Body of pancreas (tissue), 4 donors: ENCODE data around the gene DCDC2C. TPM values are rescaled to one million over a fixed set of nuclear protein-coding genes. Genes with fewer than 3 reads are reported as not detected.

Experiments
- ATAC-seq: fragments of 150-250 bp; one replicate; pipeline ENCODE4 v1.9.1; 2016
- DNase-seq, 4 donors: peaks; one replicate each; pipeline ENCODE4 v3.0.0-alpha.2; 2019
- H3K27ac ChIP-seq, 4 donors: fragments of 200-600 bp; sonication (generic); 1 replicate in 3 of 4; 2 replicates in 1 of 4; pipeline versions ENCODE4 v1.5.1 to v1.6.1; 2016 to 2019; ENCODE audit warnings: mild to moderate bottlenecking in 1 of 4, mixed read lengths in 1 of 4, moderate library complexity in 1 of 4
- H3K27me3 ChIP-seq, 2 donors: fragments of 200-600 bp; sonication (generic); one replicate each; pipeline ENCODE4 v1.6.0; 2016; ENCODE audit warnings: mild to moderate bottlenecking in 1 of 2
- H3K36me3 ChIP-seq, 2 donors: fragments of 200-600 bp; sonication (generic); replicated peaks in 1 of 2; 2 replicates each; pipeline ENCODE4 v1.5.1; 2016; ENCODE audit warnings: low read depth in 2 of 2; ENCODE audit not compliant: insufficient read depth in 1 of 2
- H3K4me1 ChIP-seq: fragments of 200-600 bp; sonication (generic); one replicate; pipeline ENCODE4 v1.6.0; 2016
- H3K4me3 ChIP-seq, 2 donors: fragments of 200-600 bp; sonication (generic); 1 replicate in 1 of 2; 2 replicates in 1 of 2; pipeline ENCODE4 v1.5.1; 2016 to 2019
- H3K9me3 ChIP-seq, 3 donors: fragments of 200-600 bp; sonication (generic); 1 replicate in 2 of 3; 2 replicates in 1 of 3; pipeline ENCODE4 v1.5.1; 2016
- CTCF ChIP-seq, 7 experiments: fragments of 450-650 bp in 4 of 7; fragments of 200-600 bp in 3 of 7; sonication (generic) in 3 of 7; IDR thresholded peaks; one replicate each; pipeline ENCODE4 v1.5.1; 2016 to 2019; ENCODE audit warnings: antibody characterized with exemption in 7 of 7
- POLR2A ChIP-seq, 3 donors: fragments of 450-650 bp; IDR thresholded peaks; one replicate each; pipeline ENCODE4 v1.6.1; 2016; ENCODE audit warnings: antibody characterized with exemption in 3 of 3, mild to moderate bottlenecking in 2 of 3
- WGBS, 2 donors: methylation state at CpG; one replicate each; pipeline ENCODE4 v1.1.5; 2017; 5-methylcytosine and 5-hydroxymethylcytosine counted together
- intact Hi-C: fragments of 100-400 bp; cut with DNase I; formaldehyde crosslinking; loops from one replicate; pipeline ENCODE4 v1.15.1; 2023
- total RNA-seq, 2 donors: library from RNA; depleted of rRNA; stranded (reverse); fragments of >200 nt; gene quantifications; one replicate each; pipeline ENCODE4 v1.1.0, GENCODE V29; 2016

The DCDC2C gene
- total RNA-seq, 2 donors from 2014 or later, result not detected

- no peaks in the 10 kb centered on the region for H3K27me3 ChIP-seq
- peak in 6 of 7 experiments; percentile 21 to 52 (median 37) for TF ChIP-seq CTCF (IDR thresholded peaks at IDR 0.05)
- TF ChIP-seq POLR2A (IDR thresholded peaks at IDR 0.05), result no peak
- ATAC-seq (peak; percentile 59), DNase-seq (peak; percentile 45 to 72 (median 60))
- H3K4me1 ChIP-seq, result no peaks in the 10 kb centered on the region
- H3K27ac ChIP-seq, result no peak overlapping the region
- WGBS, 2 donors, result 36 to 48% methylated on average over 23 of the region's 23 CpGs
- no peaks in the 10 kb centered on the region for H3K36me3 ChIP-seq
- H3K9me3 ChIP-seq, result no peaks in the 10 kb centered on the region
- H3K4me3 ChIP-seq, result no peak overlapping the region
- intact Hi-C loops, result no loop called here
Measured at GRCh38 chr2:3780477-3781402, 77.4 kb downstream of the DCDC2C start.

DNA sequence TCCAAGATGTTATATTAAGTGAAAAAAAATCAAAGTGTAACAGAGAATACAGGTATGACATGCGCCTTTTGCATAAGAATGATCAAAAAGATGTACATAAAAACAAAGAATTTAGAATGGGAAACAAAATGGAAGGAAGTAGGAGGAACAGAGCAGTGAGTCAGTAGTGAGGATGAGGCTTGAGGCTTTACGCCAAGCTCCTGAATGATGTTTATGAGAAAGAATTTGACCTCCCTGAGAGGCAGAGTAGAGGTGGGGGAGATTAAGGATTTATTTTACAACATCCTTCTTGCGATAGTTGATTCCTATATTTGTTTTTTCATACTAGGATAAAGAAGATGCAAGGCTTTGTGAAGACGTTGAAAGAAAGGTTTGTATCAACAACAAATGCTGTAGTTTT lies 81.4 kb downstream of the DCDC2C start:
- DNase-seq (no peak), ATAC-seq (no peak)
- no peaks in the 10 kb centered on the region for H3K27me3 ChIP-seq
- intact Hi-C loops, result no loop called here
- TF ChIP-seq CTCF (IDR thresholded peaks at IDR 0.05) (no peak), POLR2A (IDR thresholded peaks at IDR 0.05) (no peak)
- 65 to 70% methylated on average over 4 of the region's 4 CpGs for WGBS, 2 donors
- no peaks in the 10 kb centered on the region for H3K4me1 ChIP-seq
- H3K4me3 ChIP-seq, result no peak overlapping the region
- H3K36me3 ChIP-seq, result no peaks in the 10 kb centered on the region
- no peaks in the 10 kb centered on the region for H3K9me3 ChIP-seq
- H3K27ac ChIP-seq, result no peak overlapping the region

GRCh38 chr2:3785220-3785889 lies 82.0 kb downstream of the DCDC2C start:
- ATAC-seq (no peak), DNase-seq (no peak)
- TF ChIP-seq POLR2A (IDR thresholded peaks at IDR 0.05) (no peak), CTCF (IDR thresholded peaks at IDR 0.05) (no peak)
- 37 to 45% methylated on average over 13 to 15 of the region's 15 CpGs for WGBS, 2 donors
- no peaks in the 10 kb centered on the region for H3K4me1 ChIP-seq
- no peak overlapping the region for H3K27ac ChIP-seq
- H3K4me3 ChIP-seq, result no peak overlapping the region
- H3K36me3 ChIP-seq, result no peaks in the 10 kb centered on the region
- intact Hi-C loops, result no loop called here
- no peaks in the 10 kb centered on the region for H3K9me3 ChIP-seq
- H3K27me3 ChIP-seq, result no peaks in the 10 kb centered on the region

GRCh38 chr2:3785890-3786273 lies 82.5 kb downstream of the DCDC2C start:
- Histone ChIP-seq H3K9me3 (no peaks in the 10 kb centered on the region), H3K4me3 (no peak overlapping the region), H3K27me3 (no peaks in the 10 kb centered on the region), H3K36me3 (no peaks in the 10 kb centered on the region), H3K27ac (no peak overlapping the region), H3K4me1 (no peaks in the 10 kb centered on the region)
- no peak for TF ChIP-seq CTCF (IDR thresholded peaks at IDR 0.05)
- no peak for TF ChIP-seq POLR2A (IDR thresholded peaks at IDR 0.05)
- intact Hi-C loops, result no loop called here
- DNase-seq, result no peak
- no peak for ATAC-seq
- 74 to 80% methylated on average over 10 of the region's 10 CpGs for WGBS, 2 donors
